GM18526 (cell line): ENCODE results near the gene FREM2.

ENCODE experiments used
- POLR2A ChIP-seq: IDR thresholded peaks from 3 replicates; pipeline ENCODE4 v1.6.1; 2011; ENCODE audit not compliant: insufficient read length; ENCODE audit errors: extremely low read depth

FREM2 gene

GRCh38 chr13:38769526-38769925 lies 82.6 kb downstream of the FREM2 start:
- no peak for TF ChIP-seq POLR2A

GRCh38 chr13:38775085-38775484 lies 88.2 kb downstream of the FREM2 start:
- no peak for TF ChIP-seq POLR2A

GRCh38 chr13:38777347-38778119 lies 90.7 kb downstream of the FREM2 start:
- no peak for TF ChIP-seq POLR2A

DNA sequence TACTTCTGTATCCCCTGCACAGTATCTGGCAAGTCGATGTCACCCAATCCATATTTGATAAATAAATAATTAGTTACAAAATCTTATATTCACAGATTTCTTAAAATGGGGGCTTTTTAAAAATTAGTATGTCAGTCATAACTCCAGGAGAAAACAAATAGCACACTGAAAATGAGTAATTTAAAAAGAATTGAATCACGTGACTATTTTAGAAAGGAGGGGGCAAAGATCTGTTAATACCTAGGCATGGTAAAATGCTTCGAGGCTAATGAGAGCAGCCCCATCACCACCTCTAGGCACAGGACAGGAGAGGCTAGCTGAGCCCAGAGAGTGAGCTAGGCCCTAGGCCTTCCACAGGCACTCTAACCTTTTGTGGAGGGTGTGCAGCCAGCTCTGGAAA lies 94.7 kb downstream of the FREM2 start:
- no peak for TF ChIP-seq POLR2A

DNA sequence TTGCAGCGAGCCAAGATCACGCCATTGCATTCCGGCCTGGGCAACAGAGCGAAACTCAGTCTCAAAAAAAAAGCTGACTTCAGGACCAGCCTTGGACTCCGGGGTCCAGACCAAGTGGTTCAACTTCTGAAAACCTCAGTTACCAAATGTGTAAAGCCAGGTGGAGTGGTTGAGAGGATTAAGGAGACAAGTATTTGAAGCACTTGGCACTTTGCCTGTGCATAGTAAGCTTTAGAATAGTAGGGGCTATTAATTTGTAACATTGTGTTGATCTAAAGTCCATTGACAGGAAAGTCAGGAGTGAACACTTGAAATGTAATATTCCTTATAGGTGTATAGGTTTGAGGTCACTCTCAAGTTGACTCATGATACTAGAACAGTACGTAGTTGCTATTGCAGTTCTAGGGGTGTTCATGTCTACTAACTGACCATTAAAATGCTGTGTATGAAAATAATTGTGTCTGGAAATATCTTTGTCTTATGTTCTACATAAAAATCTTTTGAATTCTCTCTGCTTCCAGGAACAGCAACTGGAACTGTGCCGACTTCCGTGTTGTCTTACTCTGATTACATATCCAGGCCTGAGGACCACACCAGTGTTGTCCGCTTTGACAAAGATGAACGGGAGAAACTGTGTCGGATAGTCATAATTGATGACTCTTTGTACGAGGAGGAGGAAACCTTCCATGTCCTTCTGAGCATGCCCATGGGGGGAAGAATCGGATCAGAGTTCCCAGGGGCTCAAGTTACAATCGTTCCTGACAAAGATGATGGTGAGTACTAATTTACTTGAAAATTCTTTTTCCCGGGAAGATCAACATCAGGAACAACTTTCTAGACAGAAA lies 97.4 kb downstream of the FREM2 start:
- no peak for TF ChIP-seq POLR2A

DNA sequence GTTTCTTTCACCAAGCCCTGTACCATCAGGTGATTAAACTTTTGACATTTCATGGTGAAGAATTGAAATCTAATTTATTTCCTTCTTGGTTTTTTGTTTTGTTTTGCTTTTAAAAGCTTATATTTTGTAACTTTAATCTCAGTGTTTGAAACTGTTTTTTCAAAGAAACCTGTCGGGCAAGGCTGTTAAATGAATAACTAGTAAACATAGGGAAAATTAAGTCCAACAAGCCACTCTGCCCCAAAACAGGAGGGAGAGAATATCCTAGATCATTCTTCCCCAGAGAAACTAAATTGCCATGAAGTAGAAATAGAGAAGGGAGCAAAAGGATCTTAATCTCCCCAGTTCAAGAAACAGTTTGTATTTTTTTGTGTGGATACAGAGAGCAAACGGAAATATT lies 98.2 kb downstream of the FREM2 start:
- no peak for TF ChIP-seq POLR2A

DNA sequence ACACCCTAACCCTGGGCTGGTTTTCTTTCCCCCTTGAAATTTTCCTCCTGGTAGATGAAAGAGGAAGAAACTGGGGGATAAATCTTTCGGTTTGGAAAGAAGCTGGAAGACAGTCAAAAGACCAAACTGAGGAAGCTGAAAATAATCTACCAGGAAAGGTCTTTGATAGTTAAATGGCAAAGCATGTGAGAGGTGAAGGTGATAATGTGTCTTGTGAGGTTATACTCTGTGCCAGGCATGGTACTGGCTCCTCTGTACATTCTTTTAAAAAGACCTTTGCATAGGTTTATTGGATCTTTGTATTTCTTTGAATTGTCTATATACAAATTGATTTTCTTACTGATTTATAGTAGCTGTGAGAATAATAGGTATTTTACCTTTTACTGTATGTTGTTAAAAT lies 98.6 kb downstream of the FREM2 start:
- TF ChIP-seq POLR2A = no peak

DNA sequence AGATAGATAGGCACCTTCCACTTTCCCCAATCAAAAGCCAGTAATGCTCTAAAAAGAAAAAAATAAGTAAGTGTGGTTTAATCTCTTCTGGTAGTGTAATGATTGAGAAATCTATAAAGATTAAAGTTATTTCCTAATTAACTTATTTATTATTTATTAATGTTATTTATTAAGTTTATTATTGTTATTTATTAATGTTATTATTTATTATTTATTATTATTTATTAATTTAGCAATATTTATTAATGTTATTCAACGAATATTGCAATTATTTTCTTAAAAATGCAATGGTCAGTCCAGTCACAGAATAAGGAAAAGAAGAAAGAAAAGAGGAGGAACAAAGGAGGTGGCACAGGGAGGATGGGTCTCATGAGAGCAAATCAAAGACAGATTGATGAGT lies 100.7 kb downstream of the FREM2 start:
- TF ChIP-seq POLR2A = no peak

- no peak for TF ChIP-seq POLR2A
Observed at GRCh38 chr13:38796890-38797289, 110.0 kb downstream of the FREM2 start.

- TF ChIP-seq POLR2A = no peak
Observed at GRCh38 chr13:38803531-38803930, 116.7 kb downstream of the FREM2 start.

DNA sequence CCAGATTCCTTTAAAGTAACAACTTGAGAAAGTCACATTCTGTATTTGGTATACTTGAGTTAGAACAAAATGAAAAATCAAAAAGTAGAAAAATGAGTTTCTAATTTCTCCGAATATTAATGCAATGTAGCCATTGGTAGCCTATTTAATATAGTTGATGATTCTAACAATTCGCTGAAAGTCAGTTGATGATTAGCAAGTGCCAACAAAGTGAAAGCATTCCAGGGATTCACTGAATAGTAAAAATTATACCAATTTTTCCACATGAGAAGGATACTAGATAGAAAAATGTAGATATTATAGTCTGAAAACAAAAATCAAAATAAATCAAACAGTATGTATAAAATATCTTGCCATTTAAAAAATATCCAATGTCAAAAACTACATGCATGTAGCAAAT lies 117.2 kb downstream of the FREM2 start:
- no peak for TF ChIP-seq POLR2A

DNA sequence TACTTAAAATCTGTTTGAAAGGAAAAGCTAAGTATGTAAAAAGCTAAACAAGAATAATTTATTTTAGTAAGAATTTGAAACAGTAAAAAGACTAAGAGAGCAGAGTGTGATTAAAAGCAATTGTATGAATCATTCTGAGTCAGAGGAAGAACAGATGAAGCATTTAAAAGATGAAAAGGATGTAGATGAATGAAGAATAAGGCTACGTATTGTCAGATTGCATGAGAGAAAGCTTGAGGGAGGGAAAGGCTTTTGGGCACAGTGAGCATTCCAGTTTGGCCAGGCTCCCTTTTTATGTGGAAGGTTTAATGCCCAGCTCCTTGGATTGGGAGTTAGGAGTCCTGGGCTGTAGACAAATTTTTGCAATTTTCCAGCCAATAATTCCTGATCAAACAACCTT lies 117.7 kb downstream of the FREM2 start:
- no peak for TF ChIP-seq POLR2A

DNA sequence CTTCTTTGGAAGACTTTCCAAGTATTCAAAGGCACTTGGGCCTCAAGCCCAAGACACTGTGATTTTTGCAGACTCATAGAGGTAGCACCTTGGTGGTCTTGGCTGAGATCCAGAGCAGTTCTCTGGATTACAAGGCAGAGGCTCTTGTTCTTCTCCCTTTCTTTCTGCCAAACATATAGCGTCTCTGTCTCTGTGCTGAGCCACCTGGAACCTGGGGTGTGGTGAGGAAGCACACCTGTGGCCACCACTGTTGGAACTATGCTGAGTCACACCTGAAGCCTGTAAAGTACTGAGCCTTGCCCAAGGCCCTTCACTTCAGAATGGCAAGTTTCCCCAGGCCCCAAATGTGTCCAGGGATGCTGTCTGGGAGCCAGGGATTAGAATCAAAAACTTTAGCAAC lies 127.5 kb downstream of the FREM2 start:
- TF ChIP-seq POLR2A = no peak

- TF ChIP-seq POLR2A = no peak
Observed at GRCh38 chr13:38819053-38819452, 132.2 kb downstream of the FREM2 start.

DNA sequence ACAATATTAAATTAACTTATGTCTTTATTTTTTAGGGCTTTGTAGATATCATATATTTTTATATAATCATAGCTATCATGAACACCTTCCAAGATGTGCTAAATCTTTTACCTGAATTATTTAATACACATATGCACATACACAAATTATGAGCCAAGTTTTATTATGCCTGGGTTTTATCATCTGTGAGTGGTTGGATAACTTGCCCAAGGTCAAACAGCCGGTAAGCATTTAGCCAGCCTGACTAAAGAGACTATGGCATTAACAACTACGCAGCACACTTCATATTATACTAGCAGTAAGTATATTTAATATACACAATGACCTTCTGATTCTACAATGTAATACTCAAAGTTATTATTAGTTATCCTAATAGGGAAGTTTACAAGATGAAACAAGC lies 132.7 kb downstream of the FREM2 start:
- TF ChIP-seq POLR2A = no peak

DNA sequence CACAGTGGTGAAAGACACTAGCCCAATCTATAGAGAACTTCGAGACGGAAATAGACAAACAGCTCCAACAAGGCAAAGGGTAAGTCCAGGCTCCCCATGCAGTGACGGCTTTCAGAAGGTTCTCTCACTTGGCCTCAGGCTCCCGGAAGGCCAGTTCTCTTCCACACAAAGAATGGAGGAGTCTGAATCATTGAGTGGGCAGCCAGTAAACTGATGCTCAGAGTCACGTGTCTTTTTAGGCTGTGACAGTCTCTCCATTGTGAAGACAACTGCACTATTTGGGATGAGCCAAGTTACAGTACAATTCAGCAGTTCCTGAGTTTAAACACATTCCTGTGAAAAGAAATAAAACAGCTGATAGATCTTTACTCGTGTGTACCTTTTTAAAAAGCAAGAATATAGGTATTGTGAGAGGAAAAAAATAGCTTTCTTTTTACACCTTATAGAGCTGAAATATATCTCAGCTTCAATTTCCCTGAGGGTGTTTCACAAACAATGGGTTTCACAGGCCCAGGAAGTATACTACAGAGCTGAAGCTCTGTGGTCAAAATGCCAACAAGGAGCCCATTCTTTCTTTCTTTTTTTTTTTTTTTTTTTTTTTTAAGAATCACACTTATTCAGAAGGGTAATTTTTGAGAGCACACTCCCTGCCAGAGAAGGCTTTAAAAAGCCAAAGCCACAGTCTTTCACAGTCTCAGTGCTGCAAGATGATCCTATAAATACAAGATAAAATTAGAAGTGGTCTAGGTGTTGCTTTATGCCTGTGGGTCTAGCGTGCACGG lies 135.1 kb downstream of the FREM2 start:
- no peak for TF ChIP-seq POLR2A
